Medulla oblongata (tissue), 1 donor: ENCODE results near the gene ZFTA.
"Not testable (repeated sequence)": the region's sequence is repeated elsewhere in the genome, so short reads cannot be mapped to it uniquely, and the experiment has no call there.

ENCODE experiments used
- DNase-seq: peaks from one replicate; pipeline ENCODE4 v3.0.0-alpha.2; 2015; ENCODE audit errors: extremely low spot score

The ZFTA gene

GRCh38 chr11:63775191-63775590 is 6.6 kb upstream of the ZFTA start:
- no peak for DNase-seq

- DNase-seq = not testable (repeated sequence)
Observed at GRCh38 chr11:63771741-63772318, 3.3 kb upstream of the ZFTA start.

GRCh38 chr11:63770763-63771162 is 2.2 kb upstream of the ZFTA start:
- DNase-seq = no peak

GRCh38 chr11:63769714-63770455 is 1.3 kb upstream of the ZFTA start:
- DNase-seq = no peak

- DNase-seq = no peak
Observed at GRCh38 chr11:63769042-63769713, 603 bp upstream of the ZFTA start.

- DNase-seq = peak; percentile 86
Observed at GRCh38 chr11:63767565-63768236, 874 bp downstream of the ZFTA start.

- no peak for DNase-seq
Observed at GRCh38 chr11:63767267-63767564, 1.4 kb downstream of the ZFTA start.

- no peak for DNase-seq
Observed at GRCh38 chr11:63766531-63767235, 1.9 kb downstream of the ZFTA start.

GRCh38 chr11:63765688-63766241 is 2.8 kb downstream of the ZFTA start:
- DNase-seq = no peak

GRCh38 chr11:63764679-63765647 is 3.6 kb downstream of the ZFTA start:
- DNase-seq = no peak

- DNase-seq = no peak
Observed at GRCh38 chr11:63764340-63764678, 4.3 kb downstream of the ZFTA start.

GRCh38 chr11:63763496-63764339 is 4.9 kb downstream of the ZFTA start:
- DNase-seq = no peak

- peak; percentile 60 for DNase-seq
Observed at GRCh38 chr11:63762654-63763495, 5.7 kb downstream of the ZFTA start.

GRCh38 chr11:63761931-63762653 is 6.5 kb downstream of the ZFTA start:
- no peak for DNase-seq

- no peak for DNase-seq
Observed at GRCh38 chr11:63761188-63761587, 7.4 kb downstream of the ZFTA start.

- no peak for DNase-seq
Observed at GRCh38 chr11:63760487-63761079, 8.0 kb downstream of the ZFTA start.

GRCh38 chr11:63756919-63757761 is 11.4 kb downstream of the ZFTA start:
- no peak for DNase-seq
